Measurements from ENCODE around the gene TEX28.
"Not testable (repeated sequence)": the region's sequence is repeated elsewhere in the genome, so short reads cannot be mapped to it uniquely, and the experiment has no call there.

Gene TEX28

DNA sequence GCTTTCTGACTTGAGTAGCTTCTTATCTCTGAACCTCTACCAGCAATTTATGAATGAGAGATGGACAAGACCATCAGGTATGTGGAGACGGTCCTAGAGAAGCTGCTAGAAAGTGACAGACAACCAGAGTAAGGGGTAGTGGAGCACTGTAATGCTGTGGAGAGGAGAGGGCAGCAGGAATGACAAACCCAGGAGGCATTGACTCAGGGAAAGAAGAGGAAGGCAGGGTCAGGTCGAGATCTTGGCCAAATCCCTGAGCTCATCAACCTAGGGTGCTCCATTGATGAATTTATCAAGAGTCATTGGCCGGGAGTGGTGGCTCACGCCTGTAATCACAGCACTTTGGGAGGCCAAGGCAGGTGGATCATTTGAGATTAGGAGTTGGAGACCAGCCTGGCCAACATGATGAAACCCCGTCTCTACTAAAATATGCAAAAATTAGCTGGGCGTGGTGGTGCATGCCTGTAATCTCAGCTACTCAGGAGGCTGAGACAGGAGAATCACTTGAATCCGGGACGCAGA, 54.9 kb downstream of the TEX28 start:
- intact Hi-C loops (cut with micrococcal nuclease); H3K36me3 Mint-ChIP-seq (ENCODE audit: low read depth); H3K4me1 Mint-ChIP-seq (ENCODE audit: low read depth); H3K9me3 Mint-ChIP-seq; H3K27ac Mint-ChIP-seq; H3K4me3 Mint-ChIP-seq; H3K27me3 Mint-ChIP-seq: not testable (repeated sequence)

GRCh38 chrX:154238939-154239559, 55.9 kb downstream of the TEX28 start:
- H3K9me3 Mint-ChIP-seq; H3K36me3 Mint-ChIP-seq (ENCODE audit: low read depth); H3K4me1 Mint-ChIP-seq (ENCODE audit: low read depth); intact Hi-C loops (cut with micrococcal nuclease); H3K4me3 Mint-ChIP-seq; H3K27ac Mint-ChIP-seq; H3K27me3 Mint-ChIP-seq: not testable (repeated sequence)

- H3K36me3 Mint-ChIP-seq (ENCODE audit: low read depth); intact Hi-C loops (cut with micrococcal nuclease); H3K4me1 Mint-ChIP-seq (ENCODE audit: low read depth); H3K9me3 Mint-ChIP-seq; H3K4me3 Mint-ChIP-seq; H3K27ac Mint-ChIP-seq; H3K27me3 Mint-ChIP-seq: not testable (repeated sequence)
These were observed 61.3 kb downstream of the TEX28 start for GRCh38 chrX:154233620-154234019.

DNA sequence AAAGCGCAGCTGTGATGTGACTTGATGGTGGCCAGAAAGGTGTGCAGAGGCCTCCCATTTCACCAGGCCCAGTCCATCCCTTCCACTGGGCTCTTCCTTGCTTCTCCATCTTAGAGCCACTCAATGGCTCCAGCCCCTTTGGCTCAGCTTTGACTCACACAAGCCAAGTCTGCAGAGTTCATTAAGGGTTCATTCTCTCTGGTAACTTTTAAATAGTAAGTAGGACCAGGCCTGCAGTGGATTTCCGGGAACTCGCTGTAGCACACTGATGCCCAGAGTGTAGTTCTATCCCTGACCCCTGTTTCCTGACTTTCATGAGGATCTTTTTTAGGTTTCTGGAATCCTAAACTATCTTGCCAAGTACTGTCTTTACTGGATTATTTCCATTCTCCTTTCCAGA, 63.5 kb downstream of the TEX28 start:
- H3K4me1 Mint-ChIP-seq (ENCODE audit: low read depth); H3K9me3 Mint-ChIP-seq; H3K4me3 Mint-ChIP-seq; H3K36me3 Mint-ChIP-seq (ENCODE audit: low read depth); H3K27me3 Mint-ChIP-seq; H3K27ac Mint-ChIP-seq; intact Hi-C loops (cut with micrococcal nuclease): not testable (repeated sequence)

GRCh38 chrX:154226706-154227105, 68.2 kb downstream of the TEX28 start:
- H3K27me3 Mint-ChIP-seq; H3K27ac Mint-ChIP-seq; intact Hi-C loops (cut with micrococcal nuclease): not testable (repeated sequence)

DNA sequence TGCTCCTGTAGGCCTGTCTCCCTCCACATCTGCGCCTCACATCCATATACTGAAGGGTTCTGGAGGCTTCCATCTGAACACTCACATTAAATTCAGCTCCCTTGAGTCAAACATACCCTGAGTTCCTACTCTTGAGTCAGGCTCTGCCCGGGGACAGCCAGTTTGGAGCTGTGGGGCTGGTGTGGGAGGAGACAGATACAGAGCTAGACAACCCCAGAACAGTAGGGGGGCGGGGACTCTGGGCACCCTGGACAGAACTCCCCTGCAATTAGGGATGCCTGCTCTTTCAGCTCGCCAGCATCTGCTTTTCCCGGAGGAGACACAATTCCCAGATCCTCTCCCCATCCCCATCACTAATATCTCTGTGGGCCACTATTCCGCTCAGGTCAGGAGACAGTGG, 69.6 kb downstream of the TEX28 start:
- H3K4me1 Mint-ChIP-seq (ENCODE audit: low read depth); intact Hi-C loops (cut with micrococcal nuclease); H3K4me3 Mint-ChIP-seq; H3K27ac Mint-ChIP-seq; H3K9me3 Mint-ChIP-seq; H3K36me3 Mint-ChIP-seq (ENCODE audit: low read depth); H3K27me3 Mint-ChIP-seq: not testable (repeated sequence)

More at GRCh38 chrX:154226706-154227105, 68.2 kb downstream of the TEX28 start:
- not testable (repeated sequence) for H3K36me3 Mint-ChIP-seq (ENCODE audit: low read depth); H3K4me3 Mint-ChIP-seq; H3K4me1 Mint-ChIP-seq (ENCODE audit: low read depth); H3K9me3 Mint-ChIP-seq
